GM15510 (cell line): ENCODE results near the gene RBM20.

Experiments used
- POLR2A ChIP-seq: IDR thresholded peaks from 3 replicates; pipeline ENCODE4 v1.6.1; 2011; ENCODE audit warnings: borderline replicate concordance; ENCODE audit not compliant: insufficient read length; ENCODE audit errors: extremely low read depth

Gene RBM20

DNA sequence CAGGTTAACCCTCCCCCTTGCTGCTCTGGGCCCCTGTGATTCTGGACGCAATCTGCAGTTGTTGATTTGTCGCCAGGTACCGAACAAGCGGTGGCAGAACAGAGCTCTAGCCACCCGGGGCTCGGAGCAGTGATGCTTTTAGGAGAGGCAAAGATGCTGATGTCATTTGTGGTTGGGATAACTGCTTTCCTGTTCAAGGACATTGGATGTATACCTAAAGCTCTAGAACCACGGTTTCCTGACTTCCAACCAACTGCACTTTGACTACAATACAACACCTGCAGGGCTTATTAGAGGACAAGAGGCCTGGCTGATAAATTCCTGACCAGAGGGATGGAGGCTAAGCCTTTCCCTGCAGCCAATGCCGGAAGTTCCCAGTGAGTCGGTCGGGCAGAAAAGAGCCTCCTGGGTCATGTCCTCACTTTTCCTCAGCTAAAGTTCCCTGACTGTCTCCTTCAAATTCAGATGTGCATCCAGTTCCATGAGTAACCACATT lies 6.5 kb upstream of the RBM20 start:
- no peak for TF ChIP-seq POLR2A

- no peak for TF ChIP-seq POLR2A
Measured at GRCh38 chr10:110638319-110638718, 5.8 kb upstream of the RBM20 start.

DNA sequence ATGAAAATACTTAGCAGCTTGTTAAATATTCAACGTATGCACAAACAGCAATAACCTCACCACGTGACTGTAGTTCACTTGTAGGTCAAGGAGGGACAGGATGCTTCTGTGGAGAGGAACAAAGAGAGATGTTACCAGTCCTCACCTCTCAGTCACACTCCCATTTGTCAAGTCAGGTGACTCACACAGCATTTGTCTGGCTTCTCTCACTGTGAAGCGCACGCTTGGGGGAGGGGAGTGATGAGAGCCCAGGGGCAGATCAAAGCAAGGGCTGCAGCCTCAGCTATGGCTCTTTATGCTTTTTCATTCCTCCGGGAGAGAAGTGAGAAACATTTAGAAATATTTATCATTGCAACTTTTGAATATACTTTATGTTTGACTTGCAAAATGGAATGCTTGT lies 2.9 kb upstream of the RBM20 start:
- no peak for TF ChIP-seq POLR2A

DNA sequence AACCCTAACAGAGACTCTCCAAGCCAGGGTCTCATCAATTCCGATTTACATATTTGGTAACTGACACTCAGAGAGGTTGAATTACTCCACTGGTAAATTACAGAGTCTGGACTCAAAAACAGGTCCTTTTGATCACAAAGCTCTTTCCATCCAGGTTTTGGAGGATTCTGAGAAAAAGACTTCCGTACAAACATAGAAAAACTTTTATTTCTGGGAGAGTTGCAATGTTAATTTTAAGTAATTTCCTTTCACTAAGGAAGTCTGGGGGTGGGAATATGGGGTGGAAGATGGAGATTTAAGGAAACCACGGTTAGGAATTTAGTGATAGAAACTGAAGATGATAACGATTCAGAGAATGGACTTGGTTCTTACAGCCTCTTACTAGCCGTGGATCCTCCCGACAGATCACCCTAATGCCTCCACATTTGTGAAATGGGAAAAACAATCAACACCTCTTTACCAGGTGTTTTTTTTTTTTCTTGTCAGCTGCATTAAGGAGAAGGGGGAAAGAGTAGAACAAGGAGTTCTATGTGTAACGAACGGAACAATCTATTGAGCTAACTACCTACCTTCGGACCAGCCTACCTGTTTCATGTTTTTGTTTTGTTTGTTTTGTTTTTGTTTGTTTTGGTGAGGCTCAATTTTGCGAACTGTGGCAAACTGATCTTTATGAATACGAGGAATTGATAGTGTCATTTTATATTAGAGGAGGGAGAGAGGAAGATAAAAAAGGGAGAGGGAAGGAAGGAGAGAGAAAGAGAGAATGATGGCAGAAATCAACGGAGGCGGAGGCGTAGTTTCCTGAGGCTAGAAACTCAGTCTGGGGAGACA lies 1.7 kb upstream of the RBM20 start:
- TF ChIP-seq POLR2A, result no peak

GRCh38 chr10:110643035-110643652 lies 992 bp upstream of the RBM20 start:
- no peak for TF ChIP-seq POLR2A

- no peak for TF ChIP-seq POLR2A
Measured at GRCh38 chr10:110644598-110645462, 694 bp downstream of the RBM20 start.

DNA sequence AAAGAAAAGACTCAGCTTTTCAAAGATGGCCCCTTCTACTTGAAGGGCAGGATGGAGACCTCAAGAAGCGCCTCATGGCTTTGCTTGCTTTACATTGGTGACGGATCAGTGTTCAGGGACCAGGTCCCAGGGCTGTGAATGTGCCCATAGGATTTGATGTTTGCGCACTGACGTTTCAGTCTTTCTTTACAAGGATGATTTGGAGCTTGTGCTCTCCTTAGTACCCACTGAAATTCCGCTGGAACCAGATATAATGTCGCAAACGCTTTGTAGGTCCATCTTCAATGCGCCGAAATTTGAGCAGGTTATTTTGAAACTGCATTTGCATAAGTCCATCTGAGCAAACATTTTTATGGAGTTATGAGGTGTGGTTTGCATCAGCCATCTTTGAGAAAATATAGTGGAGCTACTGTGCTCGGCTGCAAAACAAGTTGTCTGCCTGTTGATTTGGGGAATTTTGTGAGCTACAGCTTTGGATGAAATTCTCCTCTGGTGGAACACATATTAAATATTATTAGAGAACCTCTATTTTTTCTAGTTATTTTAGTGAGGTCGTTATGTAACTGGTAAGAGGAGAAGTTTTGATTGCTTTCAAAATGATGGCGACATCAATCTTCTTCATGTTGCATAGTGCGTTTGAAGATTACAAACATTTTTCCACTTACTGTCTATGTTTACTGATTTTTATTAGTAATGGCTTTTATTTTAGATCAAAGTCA lies 2.4 kb downstream of the RBM20 start:
- TF ChIP-seq POLR2A, result no peak

DNA sequence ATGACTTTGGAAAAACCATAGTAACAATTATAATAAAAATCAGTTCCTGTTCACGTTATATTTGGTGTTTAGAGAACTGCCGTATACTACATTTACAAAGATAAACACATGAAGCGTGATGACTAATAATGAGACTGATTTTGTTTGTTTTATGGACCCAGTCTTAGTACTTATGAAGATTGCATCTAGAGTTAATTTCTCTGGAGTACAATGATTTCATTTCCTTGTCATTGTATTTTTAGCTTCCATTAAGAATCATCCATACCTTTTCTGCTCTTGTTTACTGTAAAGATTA lies 2.9 kb downstream of the RBM20 start:
- TF ChIP-seq POLR2A, result no peak

GRCh38 chr10:110648692-110649346 lies 4.7 kb downstream of the RBM20 start:
- TF ChIP-seq POLR2A, result no peak

GRCh38 chr10:110649347-110650264 lies 5.5 kb downstream of the RBM20 start:
- no peak for TF ChIP-seq POLR2A

GRCh38 chr10:110650265-110650668 lies 6.1 kb downstream of the RBM20 start:
- no peak for TF ChIP-seq POLR2A

DNA sequence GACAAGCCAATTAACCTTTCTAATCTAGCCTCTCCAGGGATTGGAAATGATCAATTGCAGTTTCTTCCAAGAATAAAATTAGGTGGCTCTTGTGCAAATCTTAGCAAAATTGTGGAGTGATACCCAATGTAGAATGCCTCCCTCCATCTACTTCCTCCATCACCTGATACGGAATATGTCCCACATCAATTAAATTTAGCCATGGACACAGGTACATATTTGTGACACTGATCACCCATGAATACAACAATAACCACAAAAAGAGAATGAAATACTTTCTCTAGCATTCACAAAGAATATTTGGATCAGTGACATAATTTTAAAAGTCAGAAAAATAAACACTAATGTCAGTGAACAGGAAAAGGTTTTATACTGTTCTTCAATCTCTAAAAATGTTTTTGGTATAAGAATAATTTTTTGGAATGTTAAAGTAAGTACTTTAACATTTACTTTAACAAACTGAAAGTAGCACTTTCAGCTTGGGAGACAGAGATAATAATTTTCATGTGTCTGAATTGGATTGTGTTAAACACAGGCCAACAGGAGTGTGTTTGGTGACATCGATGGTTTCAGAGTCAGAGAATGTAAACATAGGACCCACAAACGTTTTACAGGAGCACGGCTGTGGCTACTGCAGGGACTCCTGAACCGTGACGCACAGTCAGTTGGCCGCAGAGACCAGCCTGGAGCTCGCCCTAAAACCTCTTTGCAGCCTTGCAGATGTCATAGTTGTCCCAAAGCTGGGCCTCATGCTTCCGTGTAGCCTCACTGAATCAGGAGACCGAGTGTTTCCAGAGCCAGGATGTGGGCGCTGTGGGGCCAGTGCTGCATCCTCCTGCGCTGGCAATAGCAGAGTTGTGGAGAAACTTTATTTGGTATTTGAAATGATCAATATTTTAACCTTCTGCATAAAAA lies 7.2 kb downstream of the RBM20 start:
- TF ChIP-seq POLR2A, result no peak
